ENCODE data around the gene CCDC183. TPM values are rescaled to one million over a fixed set of nuclear protein-coding genes. Genes with fewer than 3 reads are reported as not detected.
A peak's percentile ranks its signal among the peaks of the same experiment; 100 is the strongest.

Gene CCDC183
- total and polyA plus RNA-seq, 4 donors: 0.20 to 1.8 (median 1.0) TPM

DNA sequence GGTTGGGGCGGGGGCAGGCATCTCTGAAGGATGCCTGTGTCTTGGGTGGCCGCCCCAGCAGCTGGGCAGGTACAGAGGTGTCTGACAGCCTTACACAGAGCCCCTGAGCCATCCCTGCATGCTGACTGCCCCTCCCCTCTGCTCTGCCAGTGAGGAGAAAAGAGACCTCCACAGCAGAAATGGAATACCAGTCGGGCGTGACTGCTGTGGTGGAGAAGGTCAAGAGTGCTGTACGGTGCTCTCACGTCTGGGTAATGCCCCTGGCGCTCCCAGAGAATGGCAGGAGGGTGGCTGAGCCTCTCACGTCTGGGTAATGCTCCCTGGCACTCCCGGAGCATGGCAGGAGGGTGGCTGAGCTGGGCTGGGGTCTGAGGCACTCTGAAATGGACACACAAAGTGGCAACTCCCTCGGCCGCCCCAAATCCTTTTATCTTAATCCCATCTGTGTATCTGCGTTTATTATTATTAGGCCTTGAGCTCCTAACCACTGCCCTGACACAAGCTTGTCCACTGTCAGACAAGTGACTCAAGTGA is 9.1 kb downstream of the CCDC183 start:
- TF ChIP-seq CTCF (IDR thresholded peaks at IDR 0.05; ENCODE audit: low read depth, low read length, missing input control): no peak
- TF ChIP-seq JUND (IDR thresholded peaks at IDR 0.05): no peak
- TF ChIP-seq FOXA2 (IDR thresholded peaks at IDR 0.05): no peak
- no peak for TF ChIP-seq ATF3 (IDR thresholded peaks at IDR 0.05)
- TF ChIP-seq FOXA1 (IDR thresholded peaks at IDR 0.05): no peak
- no peak for TF ChIP-seq GABPA (IDR thresholded peaks at IDR 0.05 in 1 of 2, conservative IDR thresholded peaks at IDR 0.05 in 1 of 2)
- TF ChIP-seq YY1 (IDR thresholded peaks at IDR 0.05): no peak
- Histone ChIP-seq H3K27ac (ENCODE audit: low read depth in 1 of 2, low read length in 2 of 2) (no peak overlapping the region), H3K4me3 (ENCODE audit: low read depth in 1 of 3, low read length in 3 of 3) (no peak overlapping the region), H3K9me3 (ENCODE audit: control insufficient read depth in 4 of 4, low read length in 3 of 4) (no peaks in the 10 kb centered on the region), H3K27me3 (ENCODE audit: control insufficient read depth in 4 of 4, insufficient read depth in 4 of 4, low read length in 3 of 4) (no peaks in the 10 kb centered on the region), H3K36me3 (ENCODE audit: control insufficient read depth in 4 of 4, insufficient read depth in 3 of 4, low read depth in 1 of 4, low read length in 3 of 4) (no peaks in the 10 kb centered on the region), H3K9ac (ENCODE audit: low read depth in 1 of 2, low read length in 2 of 2) (no peak overlapping the region), H3K4me1 (ENCODE audit: control insufficient read depth in 4 of 4, insufficient read depth in 4 of 4, low read length in 3 of 4) (peaks cover 7 to 37% (median 33%) of the 10 kb centered on the region in 4 donors)
- no peak for DNase-seq (ENCODE audit: low spot score)
- WGBS: 95% methylated on average over 12 of the region's 12 CpGs

DNA sequence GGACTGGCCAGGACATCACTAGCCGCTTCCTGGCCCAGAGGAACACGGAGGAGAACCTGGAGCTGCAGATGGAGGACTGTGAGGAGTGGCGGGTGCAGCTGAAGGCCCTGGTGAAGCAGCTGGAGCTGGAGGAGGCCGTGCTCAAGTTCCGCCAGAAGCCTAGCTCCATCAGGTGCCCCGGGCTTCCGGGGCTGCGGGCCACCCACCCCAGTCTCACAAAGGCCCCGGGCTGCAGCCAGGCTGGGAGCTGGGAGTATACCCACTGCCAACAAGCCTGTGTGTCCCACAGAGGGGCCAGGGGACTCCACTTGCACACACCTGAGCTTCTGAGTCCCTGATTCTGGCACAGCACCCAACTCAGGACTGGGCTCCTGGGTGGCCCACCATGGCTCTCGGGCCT is 9.9 kb downstream of the CCDC183 start:
- WGBS: 92% methylated on average over 10 of the region's 10 CpGs
- peaks cover 0 to 2% (median 0%) of the 10 kb centered on the region in 4 donors for H3K36me3 ChIP-seq (ENCODE audit: control insufficient read depth in 4 of 4, insufficient read depth in 3 of 4, low read depth in 1 of 4, low read length in 3 of 4)
- H3K9ac ChIP-seq (ENCODE audit: low read depth in 1 of 2, low read length in 2 of 2): no peak overlapping the region
- DNase-seq (ENCODE audit: low spot score): peak; percentile 31
- no peak overlapping the region for H3K27ac ChIP-seq (ENCODE audit: low read depth in 1 of 2, low read length in 2 of 2)
- H3K4me3 ChIP-seq (ENCODE audit: low read depth in 1 of 3, low read length in 3 of 3): no peak overlapping the region
- H3K27me3 ChIP-seq (ENCODE audit: control insufficient read depth in 4 of 4, insufficient read depth in 4 of 4, low read length in 3 of 4): no peaks in the 10 kb centered on the region
- no peaks in the 10 kb centered on the region for H3K9me3 ChIP-seq (ENCODE audit: control insufficient read depth in 4 of 4, low read length in 3 of 4)
- peaks cover 3 to 29% (median 25%) of the 10 kb centered on the region in 4 donors for H3K4me1 ChIP-seq (ENCODE audit: control insufficient read depth in 4 of 4, insufficient read depth in 4 of 4, low read length in 3 of 4)
- TF ChIP-seq ATF3 (IDR thresholded peaks at IDR 0.05) (no peak), EGR1 (IDR thresholded peaks at IDR 0.05; ENCODE audit: low read depth in 2 of 2) (no peak)

GRCh38 chr9:136806631-136807201 is 10.6 kb downstream of the CCDC183 start:
- WGBS: 82% methylated on average over 25 of the region's 25 CpGs
- peak; percentile 31 for DNase-seq (ENCODE audit: low spot score)
- Histone ChIP-seq H3K36me3 (ENCODE audit: control insufficient read depth in 4 of 4, insufficient read depth in 3 of 4, low read depth in 1 of 4, low read length in 3 of 4) (peaks cover 0 to 2% (median 0%) of the 10 kb centered on the region in 4 donors), H3K4me3 (ENCODE audit: low read depth in 1 of 3, low read length in 3 of 3) (peak overlapping the region; percentile 72 to 92 (median 74)), H3K9me3 (ENCODE audit: control insufficient read depth in 4 of 4, low read length in 3 of 4) (no peaks in the 10 kb centered on the region), H3K9ac (ENCODE audit: low read depth in 1 of 2, low read length in 2 of 2) (no peak overlapping the region), H3K4me1 (ENCODE audit: control insufficient read depth in 4 of 4, insufficient read depth in 4 of 4, low read length in 3 of 4) (peaks cover 3 to 29% (median 25%) of the 10 kb centered on the region in 4 donors), H3K27ac (ENCODE audit: low read depth in 1 of 2, low read length in 2 of 2) (peak overlapping the region; percentile 85 to 94), H3K27me3 (ENCODE audit: control insufficient read depth in 4 of 4, insufficient read depth in 4 of 4, low read length in 3 of 4) (no peaks in the 10 kb centered on the region)
- TF ChIP-seq YY1 (IDR thresholded peaks at IDR 0.05): no peak
- no peak for TF ChIP-seq HNF4G (IDR thresholded peaks at IDR 0.05)
- no peak for TF ChIP-seq CTCF (IDR thresholded peaks at IDR 0.05; ENCODE audit: low read depth, low read length, missing input control)
- no peak for TF ChIP-seq RXRA (IDR thresholded peaks at IDR 0.05)
- no peak for TF ChIP-seq RAD21 (IDR thresholded peaks at IDR 0.05)
